ENCODE results near the gene AHCYL2. TPM values are rescaled to one million over a fixed set of nuclear protein-coding genes. Genes with fewer than 3 reads are reported as not detected.

Gene AHCYL2
- total RNA-seq, 2 experiments from 2014 or later: 18.5 to 21.0 TPM

GRCh38 chr7:129375141-129375938 lies 150.5 kb downstream of the AHCYL2 start:
- Mint-ChIP-seq H3K36me3 (ENCODE audit: low read depth) (peaks cover 13% of the 10 kb centered on the region), H3K4me1 (peaks cover 60% of the 10 kb centered on the region), H3K4me3 (no peak overlapping the region), H3K9me3 (no peaks in the 10 kb centered on the region), H3K27ac (no peak overlapping the region), H3K27me3 (no peaks in the 10 kb centered on the region)
- ChIA-PET CTCF (interaction anchor here (0.6 to 8.5 kb wide), 14 partner anchors 7 to 99 kb away, joined by 3 to 166 read pairs (median 3); partner anchors contain the start of gene STRIP2), POLR2A (interaction anchor here (1.4 to 3.6 kb wide), 2 partner anchors 7 to 31 kb away, joined by 3 to 39 read pairs; no protein-coding TSS in a partner anchor)
- no peak for DNase-seq

- peak; percentile 60 for DNase-seq
- Mint-ChIP-seq H3K27ac (peak overlapping the region; percentile 69), H3K36me3 (ENCODE audit: low read depth) (peaks cover 13% of the 10 kb centered on the region), H3K27me3 (no peaks in the 10 kb centered on the region), H3K4me1 (peaks cover 56% of the 10 kb centered on the region), H3K4me3 (no peak overlapping the region), H3K9me3 (no peaks in the 10 kb centered on the region)
- POLR2A ChIA-PET: interaction anchor here (1.8 to 3.6 kb wide), 4 partner anchors 8 to 58 kb away, joined by 5 to 39 read pairs (median 8); partner anchors contain the start of gene STRIP2
- CTCF ChIA-PET: interaction anchor here (0.6 to 8.5 kb wide), 17 partner anchors 8 to 261 kb away, joined by 3 to 166 read pairs (median 4); partner anchors contain the start of gene STRIP2
Observed at GRCh38 chr7:129376076-129376777, 151.4 kb downstream of the AHCYL2 start.

DNA sequence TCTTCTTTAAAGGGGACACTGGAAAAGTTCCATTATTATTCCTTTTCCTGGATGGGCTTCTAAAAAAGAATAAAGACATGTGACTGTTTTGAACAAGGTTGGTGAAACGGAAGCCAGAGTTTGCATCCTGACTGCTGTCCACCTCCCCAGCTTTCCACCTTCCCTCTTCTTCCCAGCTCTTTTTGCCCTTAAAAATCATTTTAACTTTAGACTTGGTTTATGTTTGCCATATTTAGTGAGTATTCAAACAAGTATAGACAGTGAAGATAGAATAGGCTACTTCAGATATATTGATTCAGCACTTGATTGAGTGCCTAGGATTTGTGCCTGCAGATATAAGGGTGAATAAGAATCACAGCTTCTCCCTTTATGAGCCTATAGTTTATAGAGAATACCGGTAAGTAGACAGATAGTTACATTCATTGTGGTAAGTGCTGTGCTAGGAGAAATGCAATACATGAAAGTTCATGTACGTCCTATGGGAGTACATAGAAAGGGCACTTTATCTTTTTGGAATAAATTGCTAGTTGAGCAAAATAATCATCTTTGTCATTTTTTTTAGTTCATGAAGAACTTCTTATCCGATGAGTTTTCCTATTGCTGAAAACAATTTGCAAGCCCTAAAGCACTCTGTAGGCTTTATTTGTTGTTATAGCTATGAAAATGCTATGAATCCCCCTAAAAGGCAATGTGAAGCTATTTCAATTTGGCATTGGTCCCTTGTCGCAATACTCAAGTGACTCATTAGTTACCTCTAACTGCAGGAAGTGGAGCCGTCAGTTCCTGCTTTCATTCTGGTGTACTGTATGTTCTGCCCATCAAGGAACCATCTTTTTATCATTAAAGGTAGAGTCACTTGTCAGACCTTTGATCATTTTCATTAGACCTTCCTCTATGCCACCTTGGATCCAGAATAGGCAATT lies 152.2 kb downstream of the AHCYL2 start:
- H3K36me3 Mint-ChIP-seq (ENCODE audit: low read depth): peaks cover 15% of the 10 kb centered on the region
- peak; percentile 46 for DNase-seq
- peak overlapping the region; percentile 69 for H3K27ac Mint-ChIP-seq
- ChIA-PET POLR2A (interaction anchor here (1.2 to 3.6 kb wide), 5 partner anchors 9 to 236 kb away, joined by 3 to 39 read pairs (median 7); partner anchors contain the start of gene STRIP2), CTCF (interaction anchor here (0.9 to 8.5 kb wide), 13 partner anchors 8 to 260 kb away, joined by 3 to 166 read pairs (median 6); partner anchors contain the start of gene STRIP2)
- H3K4me1 Mint-ChIP-seq: peaks cover 56% of the 10 kb centered on the region
- no peaks in the 10 kb centered on the region for H3K9me3 Mint-ChIP-seq
- no peaks in the 10 kb centered on the region for H3K27me3 Mint-ChIP-seq
- no peak overlapping the region for H3K4me3 Mint-ChIP-seq

DNA sequence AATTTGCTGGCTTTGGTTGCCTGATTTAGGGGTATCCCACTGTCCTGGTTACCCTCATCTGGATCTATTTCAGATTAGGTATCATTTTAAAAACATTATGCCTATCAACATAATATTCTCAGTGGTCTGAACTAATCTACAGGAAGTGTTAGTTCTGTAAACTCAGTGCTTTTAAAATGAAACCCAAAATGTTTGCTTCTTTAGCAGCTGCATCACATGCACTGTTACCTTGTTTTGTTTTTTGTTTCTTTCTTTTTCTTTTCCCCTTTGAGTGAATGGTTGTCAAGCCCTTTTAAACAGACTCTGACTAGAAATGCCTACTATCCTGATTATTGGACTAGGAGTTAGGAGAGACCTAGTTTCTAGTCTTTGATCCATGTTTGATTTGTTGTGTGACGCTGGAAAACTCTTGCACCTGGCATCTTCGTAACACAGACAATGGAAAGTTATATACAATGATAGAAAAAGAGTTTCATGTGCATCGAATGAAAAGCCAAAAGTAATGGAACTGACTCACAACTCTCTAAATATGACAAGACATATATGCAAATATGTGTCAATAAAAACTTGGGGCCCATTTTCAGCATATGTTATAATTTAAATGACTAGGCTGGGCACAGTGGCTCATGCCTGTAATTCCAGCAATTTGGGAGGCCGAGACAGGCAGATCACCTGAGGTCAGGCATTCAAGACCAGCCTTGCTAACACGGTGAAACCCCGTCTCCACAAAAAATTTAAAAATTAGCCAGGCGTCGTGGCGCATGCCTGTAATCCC lies 157.1 kb downstream of the AHCYL2 start:
- Mint-ChIP-seq H3K4me3 (no peak overlapping the region), H3K4me1 (peaks cover 49% of the 10 kb centered on the region), H3K9me3 (no peaks in the 10 kb centered on the region), H3K27ac (peak overlapping the region; percentile 57), H3K36me3 (ENCODE audit: low read depth) (peaks cover 21% of the 10 kb centered on the region), H3K27me3 (no peaks in the 10 kb centered on the region)
- ChIA-PET POLR2A (no interaction called here), CTCF (interaction anchor here (2.1 to 8.5 kb wide), 2 partner anchors 9 to 14 kb away, joined by 5 to 166 read pairs; no protein-coding TSS in a partner anchor)
- no peak for DNase-seq

- Mint-ChIP-seq H3K36me3 (ENCODE audit: low read depth) (peaks cover 18% of the 10 kb centered on the region), H3K9me3 (no peaks in the 10 kb centered on the region), H3K4me3 (no peak overlapping the region), H3K4me1 (peaks cover 45% of the 10 kb centered on the region), H3K27ac (no peak overlapping the region), H3K27me3 (no peaks in the 10 kb centered on the region)
- CTCF ChIA-PET: interaction anchor here (8.5 kb wide), 1 partner anchor 15 kb away, joined by 166 read pairs; no protein-coding TSS in a partner anchor
- no peak for DNase-seq
- POLR2A ChIA-PET: no interaction called here
Observed at GRCh38 chr7:129383542-129384132, 158.8 kb downstream of the AHCYL2 start.

DNA sequence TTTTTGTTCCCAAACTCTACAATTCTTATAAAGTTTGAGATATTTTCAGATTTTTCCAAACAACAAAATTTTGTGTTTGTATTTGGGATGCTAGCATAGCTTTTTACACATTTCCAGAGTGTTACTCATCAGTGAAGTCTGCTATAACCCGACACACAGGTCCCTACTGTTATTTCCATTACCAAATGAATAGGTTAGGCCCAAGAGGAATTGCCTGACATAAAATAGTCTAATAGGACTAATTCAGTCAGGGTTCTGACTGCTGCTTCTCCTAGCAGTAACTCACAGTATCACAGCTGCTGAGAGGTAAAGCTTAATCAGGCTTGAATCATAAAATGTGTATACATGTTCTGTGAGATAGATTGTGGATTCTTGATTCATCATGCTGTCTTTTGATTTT lies 160.3 kb downstream of the AHCYL2 start:
- no peaks in the 10 kb centered on the region for H3K27me3 Mint-ChIP-seq
- H3K27ac Mint-ChIP-seq: no peak overlapping the region
- DNase-seq: no peak
- H3K36me3 Mint-ChIP-seq (ENCODE audit: low read depth): peaks cover 16% of the 10 kb centered on the region
- H3K9me3 Mint-ChIP-seq: no peaks in the 10 kb centered on the region
- peaks cover 45% of the 10 kb centered on the region for H3K4me1 Mint-ChIP-seq
- ChIA-PET POLR2A (no interaction called here), CTCF (interaction anchor here (0.9 kb wide), 1 partner anchor 9 kb away, joined by 3 read pairs; no protein-coding TSS in a partner anchor)
- H3K4me3 Mint-ChIP-seq: no peak overlapping the region

DNA sequence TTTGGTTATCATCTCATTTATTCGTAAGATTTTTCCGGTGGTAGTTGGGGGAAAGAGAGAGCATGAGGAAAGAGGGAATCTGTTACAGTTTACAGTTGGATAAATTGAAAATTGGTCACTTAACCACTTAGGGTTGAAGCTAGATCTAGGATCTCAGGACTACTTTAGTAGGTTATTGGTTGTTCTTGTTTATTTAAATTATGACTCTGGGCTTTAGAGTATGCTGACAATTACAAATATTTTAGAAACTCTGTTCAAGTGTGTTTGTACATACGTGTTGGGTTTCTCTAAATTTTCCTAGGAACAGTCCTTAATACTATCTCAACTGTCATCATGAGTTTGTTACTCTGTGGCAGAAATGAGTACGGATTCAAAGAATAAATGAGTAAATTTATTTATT lies 160.8 kb downstream of the AHCYL2 start:
- POLR2A ChIA-PET: no interaction called here
- no peak for DNase-seq
- H3K27me3 Mint-ChIP-seq: no peaks in the 10 kb centered on the region
- peaks cover 14% of the 10 kb centered on the region for H3K36me3 Mint-ChIP-seq (ENCODE audit: low read depth)
- H3K9me3 Mint-ChIP-seq: no peaks in the 10 kb centered on the region
- CTCF ChIA-PET: interaction anchor here (0.9 kb wide), 1 partner anchor 9 kb away, joined by 3 read pairs; no protein-coding TSS in a partner anchor
- no peak overlapping the region for H3K4me3 Mint-ChIP-seq
- H3K4me1 Mint-ChIP-seq: peaks cover 45% of the 10 kb centered on the region
- no peak overlapping the region for H3K27ac Mint-ChIP-seq

GRCh38 chr7:129386506-129386905 lies 161.7 kb downstream of the AHCYL2 start:
- Mint-ChIP-seq H3K36me3 (ENCODE audit: low read depth) (peaks cover 14% of the 10 kb centered on the region), H3K9me3 (no peaks in the 10 kb centered on the region), H3K4me1 (peaks cover 41% of the 10 kb centered on the region), H3K27me3 (no peaks in the 10 kb centered on the region), H3K27ac (no peak overlapping the region), H3K4me3 (no peak overlapping the region)
- DNase-seq: no peak
- POLR2A ChIA-PET: interaction anchor here (1.2 kb wide), 1 partner anchor 8 kb away, joined by 3 read pairs; no protein-coding TSS in a partner anchor
- CTCF ChIA-PET: interaction anchor here (0.6 to 6.0 kb wide), 3 partner anchors 9 to 116 kb away, joined by 5 to 48 read pairs (median 29); no protein-coding TSS in a partner anchor

- Mint-ChIP-seq H3K9me3 (no peaks in the 10 kb centered on the region), H3K27ac (no peak overlapping the region), H3K4me1 (peaks cover 33% of the 10 kb centered on the region), H3K36me3 (ENCODE audit: low read depth) (peaks cover 12% of the 10 kb centered on the region), H3K4me3 (no peak overlapping the region), H3K27me3 (no peaks in the 10 kb centered on the region)
- CTCF ChIA-PET: interaction anchor here (0.6 to 6.0 kb wide), 3 partner anchors 11 to 177 kb away, joined by 3 to 48 read pairs (median 29); no protein-coding TSS in a partner anchor
- POLR2A ChIA-PET: interaction anchor here (1.2 kb wide), 1 partner anchor 9 kb away, joined by 3 read pairs; no protein-coding TSS in a partner anchor
- no peak for DNase-seq
Observed at GRCh38 chr7:129387537-129387936, 162.7 kb downstream of the AHCYL2 start.

GRCh38 chr7:129388333-129389098 lies 163.7 kb downstream of the AHCYL2 start:
- POLR2A ChIA-PET: interaction anchor here (1.1 to 2.5 kb wide), 3 partner anchors 9 to 21 kb away, joined by 3 to 7 read pairs (median 3); no protein-coding TSS in a partner anchor
- CTCF ChIA-PET: interaction anchor here (1.2 to 6.0 kb wide), 4 partner anchors 11 to 83 kb away, joined by 3 to 48 read pairs (median 17); partner anchors contain the start of gene STRIP2
- no peak overlapping the region for H3K27ac Mint-ChIP-seq
- peaks cover 9% of the 10 kb centered on the region for H3K36me3 Mint-ChIP-seq (ENCODE audit: low read depth)
- H3K4me3 Mint-ChIP-seq: no peak overlapping the region
- H3K4me1 Mint-ChIP-seq: peaks cover 29% of the 10 kb centered on the region
- H3K9me3 Mint-ChIP-seq: no peaks in the 10 kb centered on the region
- no peaks in the 10 kb centered on the region for H3K27me3 Mint-ChIP-seq
- DNase-seq: no peak

Data from activated CD4-positive, alpha-beta memory T cell treated with anti-CD3 and anti-CD28 coated beads, Interleukin-2, amount 10 ng/mL, durations not matched to agents 7 days and 5 days (primary cell).